Thyroid gland (tissue), 4 donors: Measurements from ENCODE around the gene MTF2. TPM values are rescaled to one million over a fixed set of nuclear protein-coding genes. Genes with fewer than 3 reads are reported as not detected.

Experiments
- DNase-seq, 2 donors: peaks; one replicate each; pipeline ENCODE4 v3.0.0-alpha.2; 2019
- H3K27ac ChIP-seq, 3 donors: fragments of 200-600 bp; sonication (generic); 1 replicate in 2 of 3; 2 replicates in 1 of 3; pipeline ENCODE4 v1.5.1; 2016 to 2019; ENCODE audit warnings: mild to moderate bottlenecking in 1 of 3, moderate library complexity in 1 of 3
- H3K27me3 ChIP-seq: fragments of 200-600 bp; sonication (generic); one replicate; pipeline ENCODE4 v1.5.1; 2019
- H3K36me3 ChIP-seq, 2 donors: fragments of 200-600 bp; sonication (generic); one replicate each; pipeline ENCODE4 v1.5.1; 2016 to 2019
- H3K4me1 ChIP-seq, 2 donors: fragments of 200-600 bp; sonication (generic); one replicate each; pipeline ENCODE4 v1.5.1; 2017 to 2019
- H3K4me3 ChIP-seq, 3 donors: fragments of 200-600 bp; sonication (generic); replicated peaks in 1 of 3; 1 replicate in 2 of 3; 2 replicates in 1 of 3; pipeline ENCODE4 v1.5.1; 2016; ENCODE audit warnings: mild to moderate bottlenecking in 1 of 3
- H3K9me3 ChIP-seq: fragments of 200-600 bp; sonication (generic); one replicate; pipeline ENCODE4 v1.5.1; 2017
- POLR2A ChIP-seq, 2 donors: fragments of 450-650 bp; IDR thresholded peaks; one replicate each; pipeline ENCODE4 v1.6.1; 2017; ENCODE audit warnings: antibody characterized with exemption in 2 of 2, mild to moderate bottlenecking in 2 of 2, moderate library complexity in 1 of 2
- WGBS, 2 donors: methylation state at CpG; one replicate each; pipeline ENCODE4 v1.1.5; 2017; 5-methylcytosine and 5-hydroxymethylcytosine counted together
- intact Hi-C: fragments of 100-400 bp; cut with DNase I; formaldehyde crosslinking; loops from one replicate; pipeline ENCODE4 v1.15.1; 2023
- total RNA-seq, 4 donors: library from RNA; depleted of rRNA; stranded (reverse); fragments of >200 nt; gene quantifications; one replicate each; pipeline ENCODE4 v1.2.3, GENCODE V29; 2016
- TF ChIP-seq, protein P1 (sequence below), 6 experiments: fragments of 200-600 bp in 3 of 6; fragments of 450-650 bp in 3 of 6; sonication (generic) in 3 of 6; IDR thresholded peaks; one replicate each; pipeline ENCODE4 v1.5.1; 2016 to 2019; ENCODE audit warnings: antibody characterized with exemption in 6 of 6, mild to moderate bottlenecking in 2 of 6, inconsistent platforms in 1 of 6, moderate library complexity in 1 of 6

MTF2 gene
- total RNA-seq, 4 donors from 2014 or later: 29.2 to 59.8 (median 35.0) TPM

DNA sequence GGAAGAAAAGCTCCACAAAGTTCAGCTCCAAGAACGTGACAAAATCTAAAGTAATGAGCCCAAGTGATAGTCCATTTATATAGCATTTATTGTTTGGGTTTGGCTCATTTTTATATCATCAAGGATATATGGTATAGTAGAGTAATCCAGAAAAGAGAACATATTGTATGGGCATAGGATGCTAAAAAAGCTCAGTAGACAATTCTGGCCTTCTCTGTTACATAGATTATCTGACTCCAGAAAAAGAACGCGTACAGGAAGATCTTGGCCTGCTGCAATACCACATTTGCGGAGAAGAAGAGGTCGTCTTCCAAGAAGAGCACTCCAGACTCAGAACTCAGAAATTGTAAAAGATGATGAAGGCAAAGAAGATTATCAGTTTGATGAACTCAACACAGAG is 57.4 kb downstream of the MTF2 start:
- H3K36me3 ChIP-seq: peaks cover 4 to 17% of the 10 kb centered on the region in 2 donors
- DNase-seq: no peak
- H3K4me3 ChIP-seq: no peak overlapping the region
- no peaks in the 10 kb centered on the region for H3K4me1 ChIP-seq
- H3K27me3 ChIP-seq: no peaks in the 10 kb centered on the region
- no peak for TF ChIP-seq POLR2A (IDR thresholded peaks at IDR 0.05)
- TF ChIP-seq, protein P1, sequence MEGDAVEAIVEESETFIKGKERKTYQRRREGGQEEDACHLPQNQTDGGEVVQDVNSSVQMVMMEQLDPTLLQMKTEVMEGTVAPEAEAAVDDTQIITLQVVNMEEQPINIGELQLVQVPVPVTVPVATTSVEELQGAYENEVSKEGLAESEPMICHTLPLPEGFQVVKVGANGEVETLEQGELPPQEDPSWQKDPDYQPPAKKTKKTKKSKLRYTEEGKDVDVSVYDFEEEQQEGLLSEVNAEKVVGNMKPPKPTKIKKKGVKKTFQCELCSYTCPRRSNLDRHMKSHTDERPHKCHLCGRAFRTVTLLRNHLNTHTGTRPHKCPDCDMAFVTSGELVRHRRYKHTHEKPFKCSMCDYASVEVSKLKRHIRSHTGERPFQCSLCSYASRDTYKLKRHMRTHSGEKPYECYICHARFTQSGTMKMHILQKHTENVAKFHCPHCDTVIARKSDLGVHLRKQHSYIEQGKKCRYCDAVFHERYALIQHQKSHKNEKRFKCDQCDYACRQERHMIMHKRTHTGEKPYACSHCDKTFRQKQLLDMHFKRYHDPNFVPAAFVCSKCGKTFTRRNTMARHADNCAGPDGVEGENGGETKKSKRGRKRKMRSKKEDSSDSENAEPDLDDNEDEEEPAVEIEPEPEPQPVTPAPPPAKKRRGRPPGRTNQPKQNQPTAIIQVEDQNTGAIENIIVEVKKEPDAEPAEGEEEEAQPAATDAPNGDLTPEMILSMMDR (IDR thresholded peaks at IDR 0.05): no peak
- H3K9me3 ChIP-seq: no peaks in the 10 kb centered on the region
- no peak overlapping the region for H3K27ac ChIP-seq
- WGBS, 2 donors: 96 to 97% methylated on average over 5 of the region's 5 CpGs
- intact Hi-C loops: loop anchor here (5.0 kb wide), 1 partner anchor 86 kb away; no protein-coding TSS in a partner anchor

DNA sequence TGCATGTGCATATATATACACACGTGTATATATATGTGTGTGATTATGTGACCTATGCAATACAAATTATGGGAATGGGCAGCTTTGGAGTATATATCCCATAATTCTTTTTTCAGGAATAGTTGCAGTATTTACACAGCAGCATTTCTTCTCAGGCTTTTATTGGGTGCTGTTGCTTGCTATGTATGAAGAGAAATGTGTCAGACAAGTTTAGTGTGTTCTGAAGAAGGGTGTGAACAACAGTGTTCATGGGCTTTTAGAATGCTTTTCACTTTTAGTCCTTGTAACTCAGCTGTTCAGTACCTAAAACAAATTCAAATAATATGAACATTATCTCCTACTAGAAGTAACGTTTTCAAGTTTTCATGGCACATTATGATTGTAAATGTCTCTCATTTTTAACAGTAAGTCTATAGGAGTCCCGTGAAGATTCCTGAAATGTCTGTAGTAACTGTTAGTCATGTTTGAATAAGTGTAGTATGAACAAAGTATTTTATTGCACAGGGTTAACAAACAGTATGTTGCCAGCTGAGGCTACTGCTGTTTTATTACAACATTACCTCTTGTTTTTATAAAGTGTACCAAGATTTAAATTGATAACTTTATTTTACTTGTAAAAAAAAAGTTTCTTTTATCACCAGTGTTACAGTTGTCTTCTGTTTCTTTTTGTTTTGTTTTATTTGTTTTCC is 58.7 kb downstream of the MTF2 start:
- DNase-seq: no peak
- TF ChIP-seq, protein P1 (IDR thresholded peaks at IDR 0.05): no peak
- TF ChIP-seq POLR2A (IDR thresholded peaks at IDR 0.05): no peak
- Histone ChIP-seq H3K9me3 (no peaks in the 10 kb centered on the region), H3K36me3 (peaks cover 4 to 17% of the 10 kb centered on the region in 2 donors), H3K4me3 (no peak overlapping the region), H3K27ac (no peak overlapping the region), H3K4me1 (no peaks in the 10 kb centered on the region), H3K27me3 (no peaks in the 10 kb centered on the region)
- 56 to 80% methylated on average over 3 of the region's 3 CpGs for WGBS, 2 donors
- intact Hi-C loops: loop anchor here (5.0 kb wide), 1 partner anchor 85 kb away; no protein-coding TSS in a partner anchor

DNA sequence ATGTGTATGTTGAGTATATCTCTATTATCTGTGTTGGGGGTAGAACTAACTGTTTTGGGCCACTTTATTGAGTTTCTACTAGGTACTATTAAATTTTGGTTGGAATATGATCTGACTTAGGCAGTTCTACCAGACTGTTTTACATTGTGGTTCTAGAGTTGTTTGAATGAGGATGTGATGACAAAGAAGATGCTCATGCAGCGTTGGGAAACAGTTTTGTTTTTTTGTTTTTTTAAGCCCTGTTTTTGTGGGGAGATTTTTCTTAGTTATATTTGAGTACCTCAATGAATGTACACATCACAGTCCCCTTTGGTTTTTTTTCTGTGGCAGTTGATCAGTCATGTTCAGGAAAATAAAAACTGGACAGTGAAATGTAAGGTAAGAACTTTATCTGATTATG is 61.0 kb downstream of the MTF2 start:
- Histone ChIP-seq H3K4me3 (no peak overlapping the region), H3K27me3 (no peaks in the 10 kb centered on the region), H3K9me3 (no peaks in the 10 kb centered on the region), H3K27ac (no peak overlapping the region), H3K4me1 (no peaks in the 10 kb centered on the region), H3K36me3 (peaks cover 4 to 15% of the 10 kb centered on the region in 2 donors)
- intact Hi-C loops: no loop called here
- WGBS, 2 donors: 85 to 93% methylated on average over 1 of the region's 1 CpG
- DNase-seq: no peak
- TF ChIP-seq POLR2A (IDR thresholded peaks at IDR 0.05): no peak
- TF ChIP-seq, protein P1 (IDR thresholded peaks at IDR 0.05): no peak

DNA sequence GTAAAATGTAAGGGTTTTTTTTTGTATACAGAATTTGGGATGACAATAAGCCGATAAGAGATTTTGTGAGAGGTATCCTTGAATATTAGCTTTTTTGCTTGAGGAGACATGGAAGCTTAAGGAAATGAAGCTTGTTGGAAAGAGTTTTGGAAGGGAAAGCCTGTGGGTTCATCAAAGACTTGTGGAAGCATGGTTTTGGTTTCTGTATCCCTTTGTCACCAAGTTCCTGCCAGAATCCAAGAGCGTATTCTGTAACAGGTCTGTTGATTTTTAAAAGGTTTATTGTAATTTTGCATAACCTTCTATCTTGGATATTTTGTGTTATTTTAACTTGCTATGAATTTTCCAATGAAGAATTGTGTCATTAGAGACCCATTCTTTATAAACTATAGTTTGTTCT is 63.1 kb downstream of the MTF2 start:
- H3K27me3 ChIP-seq: no peaks in the 10 kb centered on the region
- H3K9me3 ChIP-seq: no peaks in the 10 kb centered on the region
- DNase-seq: no peak
- intact Hi-C loops: no loop called here
- H3K27ac ChIP-seq: no peak overlapping the region
- H3K36me3 ChIP-seq: peaks cover under 1 to 4% of the 10 kb centered on the region in 2 donors
- 93 to 98% methylated on average over 2 of the region's 2 CpGs for WGBS, 2 donors
- TF ChIP-seq, protein P1 (IDR thresholded peaks at IDR 0.05): no peak
- no peak for TF ChIP-seq POLR2A (IDR thresholded peaks at IDR 0.05)
- no peak overlapping the region for H3K4me3 ChIP-seq
- H3K4me1 ChIP-seq: no peaks in the 10 kb centered on the region

DNA sequence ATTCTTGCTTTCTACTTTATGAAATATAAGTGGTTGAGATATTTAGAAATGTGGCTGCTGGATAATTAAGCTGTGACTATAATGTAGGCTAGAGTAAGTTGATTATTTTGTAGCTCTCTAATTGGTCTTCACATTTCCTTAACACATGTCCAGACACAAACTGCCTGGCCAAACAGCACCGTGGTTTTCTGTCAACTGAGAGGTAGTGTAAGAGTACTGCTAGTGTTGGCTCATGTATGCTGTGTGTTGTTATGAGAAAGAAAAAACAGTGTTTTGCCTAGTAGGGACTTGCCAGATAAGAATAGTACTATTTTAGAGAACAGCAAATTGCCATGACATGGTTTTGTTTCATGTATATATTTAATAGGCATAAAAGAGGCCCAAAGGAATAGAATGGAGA is 64.1 kb downstream of the MTF2 start:
- TF ChIP-seq, protein P1 (IDR thresholded peaks at IDR 0.05): no peak
- TF ChIP-seq POLR2A (IDR thresholded peaks at IDR 0.05): no peak
- H3K4me3 ChIP-seq: no peak overlapping the region
- intact Hi-C loops: no loop called here

More for the DNA sequence above, 64.1 kb downstream of the MTF2 start:
- no peak for DNase-seq
- no peaks in the 10 kb centered on the region for H3K36me3 ChIP-seq
- 70 to 77% methylated on average over 1 of the region's 1 CpG for WGBS, 2 donors
- H3K27ac ChIP-seq: no peak overlapping the region
- H3K4me1 ChIP-seq: no peaks in the 10 kb centered on the region
- no peaks in the 10 kb centered on the region for H3K27me3 ChIP-seq
- H3K9me3 ChIP-seq: no peaks in the 10 kb centered on the region
